Adrenal gland (tissue), 5 donors: ENCODE measurements around the gene ANO2.

Experiments
- POLR2A ChIP-seq, 2 donors: fragments of 450-650 bp; IDR thresholded peaks; one replicate each; pipeline ENCODE4 v1.6.1; 2017; ENCODE audit warnings: antibody characterized with exemption in 2 of 2, mild to moderate bottlenecking in 2 of 2, moderate library complexity in 1 of 2
- TF ChIP-seq, protein P1 (sequence below), 6 experiments: fragments of 450-650 bp in 4 of 6; fragments of 200-600 bp in 2 of 6; sonication (generic) in 1 of 6; IDR thresholded peaks; 1 replicate in 5 of 6; 2 replicates in 1 of 6; pipeline versions ENCODE4 v1.5.1 to v1.8.0; 2016 to 2021; ENCODE audit warnings: antibody characterized with exemption in 6 of 6, mild to moderate bottlenecking in 2 of 6, moderate library complexity in 1 of 6
- donor health status: DM: no; HTN: no; CAD: no.

DNA sequence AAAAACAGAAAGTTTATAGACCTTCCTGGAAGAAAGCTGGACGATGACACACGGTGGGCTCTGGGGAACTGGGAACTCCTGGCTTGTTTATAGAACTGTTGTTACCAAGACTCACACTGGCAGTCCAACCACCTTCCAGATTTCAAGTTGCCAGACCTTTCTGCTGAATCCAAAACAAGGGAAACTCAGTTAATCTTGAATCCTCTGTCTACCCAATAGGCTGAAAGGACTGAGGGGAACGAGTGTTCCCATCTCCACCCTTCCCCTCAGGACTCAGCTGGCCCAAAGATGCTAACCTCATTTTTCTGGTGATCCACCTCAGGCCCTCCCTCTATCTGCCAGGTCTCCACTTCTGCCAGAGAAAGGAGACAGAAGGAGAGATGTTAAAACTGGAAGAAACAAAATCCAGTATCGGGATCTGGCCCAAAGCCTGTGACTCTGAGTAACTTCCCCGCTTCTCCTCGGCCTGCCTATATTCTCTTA lies 231.4 kb downstream of the ANO2 start:
- TF ChIP-seq, protein P1, sequence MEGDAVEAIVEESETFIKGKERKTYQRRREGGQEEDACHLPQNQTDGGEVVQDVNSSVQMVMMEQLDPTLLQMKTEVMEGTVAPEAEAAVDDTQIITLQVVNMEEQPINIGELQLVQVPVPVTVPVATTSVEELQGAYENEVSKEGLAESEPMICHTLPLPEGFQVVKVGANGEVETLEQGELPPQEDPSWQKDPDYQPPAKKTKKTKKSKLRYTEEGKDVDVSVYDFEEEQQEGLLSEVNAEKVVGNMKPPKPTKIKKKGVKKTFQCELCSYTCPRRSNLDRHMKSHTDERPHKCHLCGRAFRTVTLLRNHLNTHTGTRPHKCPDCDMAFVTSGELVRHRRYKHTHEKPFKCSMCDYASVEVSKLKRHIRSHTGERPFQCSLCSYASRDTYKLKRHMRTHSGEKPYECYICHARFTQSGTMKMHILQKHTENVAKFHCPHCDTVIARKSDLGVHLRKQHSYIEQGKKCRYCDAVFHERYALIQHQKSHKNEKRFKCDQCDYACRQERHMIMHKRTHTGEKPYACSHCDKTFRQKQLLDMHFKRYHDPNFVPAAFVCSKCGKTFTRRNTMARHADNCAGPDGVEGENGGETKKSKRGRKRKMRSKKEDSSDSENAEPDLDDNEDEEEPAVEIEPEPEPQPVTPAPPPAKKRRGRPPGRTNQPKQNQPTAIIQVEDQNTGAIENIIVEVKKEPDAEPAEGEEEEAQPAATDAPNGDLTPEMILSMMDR (IDR thresholded peaks at IDR 0.05): no peak
- no peak for TF ChIP-seq POLR2A (IDR thresholded peaks at IDR 0.05)
